Esophagus squamous epithelium (tissue), 4 donors: ENCODE results near the gene LEFTY2.

Source experiments
- CTCF ChIP-seq, 6 experiments: fragments of 450-650 bp in 4 of 6; fragments of 200-600 bp in 2 of 6; sonication (generic) in 2 of 6; IDR thresholded peaks; one replicate each; pipeline ENCODE4 v1.5.1; 2016 to 2019; ENCODE audit warnings: antibody characterized with exemption in 6 of 6, mild to moderate bottlenecking in 4 of 6, moderate library complexity in 4 of 6
- POLR2A ChIP-seq, 4 donors: fragments of 450-650 bp; IDR thresholded peaks; one replicate each; pipeline ENCODE4 v1.6.1; 2017; ENCODE audit warnings: antibody characterized with exemption in 4 of 4, mild to moderate bottlenecking in 4 of 4, moderate library complexity in 3 of 4

DNA sequence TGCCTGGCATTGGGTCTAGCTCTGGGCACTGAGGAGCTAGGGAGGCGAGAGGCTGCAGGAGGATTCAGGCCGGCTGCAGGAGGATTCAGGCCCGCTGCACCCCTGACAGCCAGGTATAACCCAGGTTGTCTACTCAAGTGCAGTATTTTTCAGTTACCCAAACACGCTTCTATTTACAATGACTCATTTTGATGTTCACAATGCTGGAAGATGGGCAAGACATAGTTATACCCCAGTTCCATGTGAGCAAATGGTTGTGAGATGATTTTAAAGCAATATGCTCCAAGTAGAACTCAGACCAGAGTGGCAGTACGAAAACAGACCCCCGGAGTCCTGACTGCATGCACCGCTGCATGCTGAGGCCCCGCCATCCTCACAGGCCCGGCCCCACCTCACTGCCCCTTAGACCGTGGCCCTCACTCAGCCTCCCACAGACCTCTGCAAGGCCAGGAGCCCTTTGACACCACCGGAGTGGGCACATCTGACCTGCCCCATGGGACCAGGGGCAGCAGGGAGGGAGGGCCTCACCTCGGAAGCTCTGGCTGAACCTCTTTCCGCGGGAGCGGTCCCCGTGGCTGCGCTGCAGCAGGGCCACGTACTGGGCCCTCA is 52.6 kb downstream of the LEFTY2 start:
- TF ChIP-seq CTCF (IDR thresholded peaks at IDR 0.05), result no peak
- no peak for TF ChIP-seq POLR2A (IDR thresholded peaks at IDR 0.05)
